Progenitor cell of endocrine pancreas (in vitro differentiated cells): ENCODE measurements around the gene NANOS1. TPM values are rescaled to one million over a fixed set of nuclear protein-coding genes. Genes with fewer than 3 reads are reported as not detected.

Experiments
- DNase-seq: peaks from one replicate; pipeline ENCODE4 v3.0.0; 2021; ENCODE audit warnings: low spot score; ENCODE audit not compliant: unreplicated experiment
- H3K27ac Mint-ChIP-seq: 2 replicates; pipeline ENCODE4 v1.8.0; 2021; ENCODE audit warnings: mild to moderate bottlenecking, moderate library complexity, mixed read lengths
- H3K27me3 Mint-ChIP-seq: 2 replicates; pipeline ENCODE4 v1.8.0; 2021; ENCODE audit warnings: mixed read lengths
- H3K36me3 Mint-ChIP-seq: 2 replicates; pipeline ENCODE4 v1.8.0; 2022; ENCODE audit warnings: mixed read lengths; ENCODE audit not compliant: insufficient read depth
- H3K4me1 Mint-ChIP-seq: 2 replicates; pipeline ENCODE4 v1.8.0; 2021; ENCODE audit warnings: low read depth, mixed read lengths
- H3K4me3 Mint-ChIP-seq: 2 replicates; pipeline ENCODE4 v1.8.0; 2021; ENCODE audit warnings: low read depth, mild to moderate bottlenecking, moderate library complexity, mixed read lengths
- H3K9me3 Mint-ChIP-seq: 2 replicates; pipeline ENCODE4 v1.8.0; 2021; ENCODE audit warnings: low read depth, mixed read lengths
- total RNA-seq: library from RNA; stranded (reverse); gene quantifications from 2 replicates; pipeline ENCODE4 v1.2.1, GENCODE V29; 2021
- TF ChIP-seq, protein P1 (sequence below): fragments of 200-600 bp; sonication (generic); IDR thresholded peaks from one replicate; pipeline ENCODE4 v1.5.0; 2021; ENCODE audit warnings: antibody characterized with exemption, mild to moderate bottlenecking; ENCODE audit not compliant: unreplicated experiment

The NANOS1 gene
- total RNA-seq, 1 donor from 2014 or later = 2.7 TPM

DNA sequence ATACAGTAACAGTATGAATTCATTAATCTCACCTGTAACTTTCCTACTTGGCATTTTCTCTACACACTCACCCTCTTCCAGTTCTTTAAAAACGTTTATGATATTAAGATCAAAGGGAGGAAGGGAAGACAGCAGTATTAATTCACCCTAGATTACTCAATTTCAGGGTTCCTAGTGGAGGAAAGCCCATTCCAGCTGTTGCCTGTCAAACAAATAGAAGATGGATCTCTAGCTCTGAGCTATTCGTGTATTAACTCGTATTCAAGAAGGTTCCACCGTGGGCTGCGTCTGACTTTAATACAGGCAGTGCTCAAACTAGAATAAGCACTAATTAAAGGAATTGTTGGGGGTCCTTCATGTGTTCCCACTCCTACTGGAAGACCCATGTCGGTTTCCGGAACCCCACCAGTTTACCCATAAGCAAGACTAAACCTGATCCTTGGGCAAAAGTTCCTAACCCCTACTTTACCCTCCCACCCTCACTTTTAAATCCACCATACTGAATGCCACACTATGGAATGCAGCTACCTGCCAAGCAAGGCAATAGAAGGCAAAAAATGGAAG lies 2.1 kb downstream of the NANOS1 start:
- Mint-ChIP-seq H3K4me1 (peaks cover 7% of the 10 kb centered on the region), H3K27ac (no peak overlapping the region), H3K27me3 (peaks cover 11% of the 10 kb centered on the region), H3K36me3 (peaks cover 9% of the 10 kb centered on the region), H3K4me3 (peak overlapping the region; percentile 47), H3K9me3 (no peaks in the 10 kb centered on the region)
- no peak for DNase-seq
- TF ChIP-seq, protein P1, sequence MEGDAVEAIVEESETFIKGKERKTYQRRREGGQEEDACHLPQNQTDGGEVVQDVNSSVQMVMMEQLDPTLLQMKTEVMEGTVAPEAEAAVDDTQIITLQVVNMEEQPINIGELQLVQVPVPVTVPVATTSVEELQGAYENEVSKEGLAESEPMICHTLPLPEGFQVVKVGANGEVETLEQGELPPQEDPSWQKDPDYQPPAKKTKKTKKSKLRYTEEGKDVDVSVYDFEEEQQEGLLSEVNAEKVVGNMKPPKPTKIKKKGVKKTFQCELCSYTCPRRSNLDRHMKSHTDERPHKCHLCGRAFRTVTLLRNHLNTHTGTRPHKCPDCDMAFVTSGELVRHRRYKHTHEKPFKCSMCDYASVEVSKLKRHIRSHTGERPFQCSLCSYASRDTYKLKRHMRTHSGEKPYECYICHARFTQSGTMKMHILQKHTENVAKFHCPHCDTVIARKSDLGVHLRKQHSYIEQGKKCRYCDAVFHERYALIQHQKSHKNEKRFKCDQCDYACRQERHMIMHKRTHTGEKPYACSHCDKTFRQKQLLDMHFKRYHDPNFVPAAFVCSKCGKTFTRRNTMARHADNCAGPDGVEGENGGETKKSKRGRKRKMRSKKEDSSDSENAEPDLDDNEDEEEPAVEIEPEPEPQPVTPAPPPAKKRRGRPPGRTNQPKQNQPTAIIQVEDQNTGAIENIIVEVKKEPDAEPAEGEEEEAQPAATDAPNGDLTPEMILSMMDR = no peak

DNA sequence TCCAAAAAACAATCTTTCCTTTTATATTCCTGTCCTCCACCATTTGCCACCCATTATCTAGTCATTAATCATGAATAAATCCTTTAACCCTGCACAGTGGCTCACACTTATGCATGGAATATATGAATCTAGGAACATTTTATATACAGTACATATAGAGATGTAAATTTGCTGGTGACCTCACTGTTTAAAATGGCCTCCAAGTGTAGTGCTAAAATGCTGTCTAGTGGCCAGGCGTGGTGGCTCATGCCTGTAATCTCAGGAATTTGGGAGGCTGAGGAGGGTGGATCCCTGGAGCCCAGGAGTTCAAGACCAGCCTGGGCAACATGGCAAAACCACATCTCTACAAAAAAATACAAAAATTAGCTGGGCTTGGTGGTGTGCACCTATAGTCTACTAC lies 9.6 kb downstream of the NANOS1 start:
- no peaks in the 10 kb centered on the region for H3K4me1 Mint-ChIP-seq
- H3K4me3 Mint-ChIP-seq = no peak overlapping the region
- peaks cover 41% of the 10 kb centered on the region for H3K36me3 Mint-ChIP-seq
- DNase-seq = no peak
- H3K9me3 Mint-ChIP-seq = no peaks in the 10 kb centered on the region
- TF ChIP-seq, protein P1 = no peak
- H3K27me3 Mint-ChIP-seq = no peaks in the 10 kb centered on the region
- H3K27ac Mint-ChIP-seq = peak overlapping the region; percentile 39

DNA sequence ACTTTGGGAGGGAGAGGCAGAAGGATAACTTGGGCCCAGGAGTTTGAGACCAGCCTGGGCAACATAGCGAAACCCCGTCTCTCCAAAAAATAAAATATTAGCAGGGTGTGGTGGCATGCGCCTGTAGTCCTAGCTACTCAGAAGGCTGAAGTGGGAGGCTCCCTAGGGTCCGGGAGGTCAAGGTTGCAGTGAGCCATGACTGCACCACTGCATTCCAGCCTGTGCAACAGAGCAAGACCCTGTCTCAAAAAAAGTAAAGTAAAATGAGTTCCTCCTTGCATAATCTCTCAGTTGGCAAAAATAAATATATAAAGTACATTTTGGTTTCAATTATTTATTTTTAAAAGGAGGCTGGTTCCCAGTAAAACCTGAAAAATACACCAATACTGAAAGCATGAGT lies 11.8 kb downstream of the NANOS1 start:
- H3K27ac Mint-ChIP-seq = no peak overlapping the region

DNA sequence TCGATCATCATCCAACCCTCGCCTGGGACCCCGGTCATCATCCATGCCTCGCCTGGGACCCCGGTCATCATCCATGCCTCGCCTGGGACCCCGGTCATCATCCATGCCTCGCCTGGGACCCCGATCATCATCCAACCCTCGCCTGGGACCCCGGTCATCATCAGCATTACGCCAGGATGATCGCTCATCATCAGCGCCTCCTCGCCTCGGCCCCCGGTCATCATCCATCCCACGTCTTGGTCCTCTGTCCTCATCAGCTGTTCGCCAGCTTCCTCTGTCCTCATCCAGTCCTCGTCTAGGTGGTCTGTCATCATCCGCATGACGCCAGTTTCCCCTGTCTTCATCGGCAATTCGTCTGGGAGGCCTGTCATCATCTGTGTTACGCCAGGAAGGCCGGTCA lies 12.7 kb downstream of the NANOS1 start:
- DNase-seq = no peak
- TF ChIP-seq, protein P1 = no peak
- H3K27ac Mint-ChIP-seq = no peak overlapping the region
- H3K4me3 Mint-ChIP-seq = no peak overlapping the region
- peaks cover 47% of the 10 kb centered on the region for H3K36me3 Mint-ChIP-seq
- H3K27me3 Mint-ChIP-seq = no peaks in the 10 kb centered on the region
- H3K4me1 Mint-ChIP-seq = no peaks in the 10 kb centered on the region
- H3K9me3 Mint-ChIP-seq = no peaks in the 10 kb centered on the region

More for the DNA sequence above, 11.8 kb downstream of the NANOS1 start:
- H3K4me1 Mint-ChIP-seq = no peaks in the 10 kb centered on the region
- no peak overlapping the region for H3K4me3 Mint-ChIP-seq
- H3K27me3 Mint-ChIP-seq = no peaks in the 10 kb centered on the region
- TF ChIP-seq, protein P1 = no peak
- H3K36me3 Mint-ChIP-seq = peaks cover 47% of the 10 kb centered on the region
- H3K9me3 Mint-ChIP-seq = no peaks in the 10 kb centered on the region
- no peak for DNase-seq

DNA sequence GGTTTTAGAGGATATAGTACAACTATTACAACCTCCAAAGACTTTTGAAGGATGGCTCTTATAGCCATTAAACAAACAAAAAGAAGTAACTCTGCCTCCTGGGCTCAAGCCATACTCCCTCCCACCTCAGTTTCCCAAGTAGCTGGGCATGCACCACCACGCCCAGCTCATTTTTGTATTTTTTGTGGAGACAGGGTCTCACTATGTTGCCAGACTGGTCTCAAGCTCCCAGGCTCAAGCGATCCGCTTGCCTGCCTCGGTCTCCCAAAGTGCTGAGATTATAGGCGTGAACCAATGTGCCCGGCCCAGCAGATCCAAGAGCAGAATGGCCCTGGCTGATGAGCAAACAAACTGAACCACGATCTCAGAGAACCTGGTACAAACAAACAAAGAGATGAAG lies 16.0 kb downstream of the NANOS1 start:
- TF ChIP-seq, protein P1 = no peak
- Mint-ChIP-seq H3K4me1 (no peaks in the 10 kb centered on the region), H3K4me3 (no peak overlapping the region), H3K27me3 (no peaks in the 10 kb centered on the region), H3K27ac (peak overlapping the region; percentile 57), H3K9me3 (no peaks in the 10 kb centered on the region), H3K36me3 (peaks cover 46% of the 10 kb centered on the region)
- no peak for DNase-seq
